DOHH2 (cell line): ENCODE measurements around the gene IGSF11.

Experiments
- H3F3A ChIP-seq: fragments of 200-600 bp; sonication (generic), shearing (Covaris generic); 2 replicates; pipeline ENCODE4 v1.6.0; 2016; ENCODE audit warnings: antibody characterized with exemption, mild to moderate bottlenecking; ENCODE audit not compliant: control insufficient read depth, insufficient read depth
- H3K27ac ChIP-seq: fragments of 200-600 bp; sonication (generic); 2 replicates; pipeline ENCODE4 v1.5.1; 2014; ENCODE audit warnings: low read depth, mild to moderate bottlenecking, low read length, moderate library complexity
- H3K27me3 ChIP-seq: fragments of 200-600 bp; sonication (generic); 2 replicates; pipeline ENCODE4 v1.6.1; 2014; ENCODE audit warnings: mild to moderate bottlenecking, low read length, mixed read lengths; ENCODE audit not compliant: control insufficient read depth
- H3K36me3 ChIP-seq: fragments of 200-600 bp; sonication (generic); 2 replicates; pipeline ENCODE4 v1.6.1; 2014; ENCODE audit warnings: mild to moderate bottlenecking, low read length, moderate library complexity, mixed read lengths; ENCODE audit not compliant: control insufficient read depth
- H3K4me1 ChIP-seq: fragments of 200-600 bp; sonication (generic); 2 replicates; pipeline ENCODE4 v1.6.1; 2014; ENCODE audit warnings: mild to moderate bottlenecking, low read length, mixed read lengths; ENCODE audit not compliant: control insufficient read depth
- H3K4me2 ChIP-seq: fragments of 200-600 bp; sonication (generic); 2 replicates; pipeline ENCODE4 v1.6.0; 2014; ENCODE audit warnings: mild to moderate bottlenecking, low read length, moderate library complexity
- H3K4me3 ChIP-seq: fragments of 200-600 bp; sonication (generic); 2 replicates; pipeline ENCODE4 v1.5.1; 2014; ENCODE audit warnings: mild to moderate bottlenecking, low read length, mixed read lengths
- H3K79me2 ChIP-seq: fragments of 200-600 bp; sonication (generic); 2 replicates; pipeline ENCODE4 v1.6.1; 2014; ENCODE audit warnings: mild to moderate bottlenecking, low read length, mixed read lengths; ENCODE audit not compliant: control insufficient read depth
- H3K9me2 ChIP-seq: fragments of 200-600 bp; sonication (generic); replicated peaks from 2 replicates; pipeline ENCODE4 v1.6.1; 2014; ENCODE audit warnings: mild to moderate bottlenecking, low read length, mixed read lengths; ENCODE audit not compliant: control insufficient read depth
- H3K9me3 ChIP-seq: fragments of 200-600 bp; sonication (generic); 2 replicates; pipeline ENCODE4 v1.6.1; 2014; ENCODE audit warnings: antibody characterized with exemption, low read length, mixed read lengths; ENCODE audit not compliant: control insufficient read depth, insufficient read depth
- H4K20me1 ChIP-seq: fragments of 200-600 bp; sonication (generic); 2 replicates; pipeline ENCODE4 v1.6.0; 2014; ENCODE audit warnings: low read depth, mild to moderate bottlenecking, antibody characterized with exemption, low read length, moderate library complexity; ENCODE audit not compliant: control insufficient read depth, insufficient read depth
- EZH2phosphoT487 ChIP-seq: fragments of 200-600 bp; sonication (generic); IDR thresholded peaks from 2 replicates; pipeline ENCODE4 v1.6.1; 2017; ENCODE audit warnings: borderline replicate concordance, mild to moderate bottlenecking, antibody characterized with exemption, low read length, moderate library complexity, mixed read lengths
- TF ChIP-seq, protein P1 (sequence below): fragments of 200-600 bp; sonication (generic); IDR thresholded peaks from one replicate; pipeline ENCODE4 v1.5.1; 2014; ENCODE audit warnings: antibody characterized with exemption, mild to moderate bottlenecking, low read depth, low read length; ENCODE audit not compliant: poor library complexity, severe bottlenecking

Gene IGSF11

GRCh38 chr3:118987477-118987876, 47.2 kb downstream of the IGSF11 start:
- Histone ChIP-seq H3K36me3 (no peaks in the 10 kb centered on the region), H3K9me3 (no peaks in the 10 kb centered on the region), H3K4me3 (no peak overlapping the region), H3K4me1 (no peaks in the 10 kb centered on the region), H3K4me2 (no peak overlapping the region), H4K20me1 (no peaks in the 10 kb centered on the region), H3K9me2 (no peaks in the 10 kb centered on the region), H3K27ac (no peak overlapping the region), H3K79me2 (no peaks in the 10 kb centered on the region), H3K27me3 (no peaks in the 10 kb centered on the region), H3F3A (no peaks in the 10 kb centered on the region)
- TF ChIP-seq, protein P1, sequence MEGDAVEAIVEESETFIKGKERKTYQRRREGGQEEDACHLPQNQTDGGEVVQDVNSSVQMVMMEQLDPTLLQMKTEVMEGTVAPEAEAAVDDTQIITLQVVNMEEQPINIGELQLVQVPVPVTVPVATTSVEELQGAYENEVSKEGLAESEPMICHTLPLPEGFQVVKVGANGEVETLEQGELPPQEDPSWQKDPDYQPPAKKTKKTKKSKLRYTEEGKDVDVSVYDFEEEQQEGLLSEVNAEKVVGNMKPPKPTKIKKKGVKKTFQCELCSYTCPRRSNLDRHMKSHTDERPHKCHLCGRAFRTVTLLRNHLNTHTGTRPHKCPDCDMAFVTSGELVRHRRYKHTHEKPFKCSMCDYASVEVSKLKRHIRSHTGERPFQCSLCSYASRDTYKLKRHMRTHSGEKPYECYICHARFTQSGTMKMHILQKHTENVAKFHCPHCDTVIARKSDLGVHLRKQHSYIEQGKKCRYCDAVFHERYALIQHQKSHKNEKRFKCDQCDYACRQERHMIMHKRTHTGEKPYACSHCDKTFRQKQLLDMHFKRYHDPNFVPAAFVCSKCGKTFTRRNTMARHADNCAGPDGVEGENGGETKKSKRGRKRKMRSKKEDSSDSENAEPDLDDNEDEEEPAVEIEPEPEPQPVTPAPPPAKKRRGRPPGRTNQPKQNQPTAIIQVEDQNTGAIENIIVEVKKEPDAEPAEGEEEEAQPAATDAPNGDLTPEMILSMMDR, result no peak
- TF ChIP-seq EZH2phosphoT487, result no peak

DNA sequence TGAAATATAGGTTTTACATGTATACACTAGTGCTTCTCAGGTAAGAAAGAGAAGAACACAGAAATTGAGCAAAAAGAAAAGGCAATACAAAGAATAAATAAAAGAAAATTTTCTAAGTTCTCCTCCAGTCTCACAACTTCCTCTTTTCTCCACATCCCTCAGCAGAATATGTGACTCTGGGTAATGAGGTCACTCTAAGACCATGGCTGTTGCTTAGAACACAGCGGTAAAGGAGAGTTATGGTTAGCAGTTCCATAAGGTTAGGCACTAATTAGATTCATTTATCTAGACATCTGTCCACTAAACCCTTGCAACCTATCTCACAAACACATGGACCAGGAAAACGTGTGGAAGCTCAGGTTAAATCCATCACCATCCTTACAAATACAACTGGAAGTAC, 47.9 kb downstream of the IGSF11 start:
- Histone ChIP-seq H3K4me1 (no peaks in the 10 kb centered on the region), H3K27me3 (no peaks in the 10 kb centered on the region), H3K79me2 (no peaks in the 10 kb centered on the region), H3K4me2 (no peak overlapping the region), H3K4me3 (no peak overlapping the region), H4K20me1 (no peaks in the 10 kb centered on the region), H3K36me3 (no peaks in the 10 kb centered on the region), H3K9me2 (no peaks in the 10 kb centered on the region), H3K9me3 (no peaks in the 10 kb centered on the region), H3F3A (no peaks in the 10 kb centered on the region), H3K27ac (no peak overlapping the region)
- TF ChIP-seq, protein P1, result no peak

DNA sequence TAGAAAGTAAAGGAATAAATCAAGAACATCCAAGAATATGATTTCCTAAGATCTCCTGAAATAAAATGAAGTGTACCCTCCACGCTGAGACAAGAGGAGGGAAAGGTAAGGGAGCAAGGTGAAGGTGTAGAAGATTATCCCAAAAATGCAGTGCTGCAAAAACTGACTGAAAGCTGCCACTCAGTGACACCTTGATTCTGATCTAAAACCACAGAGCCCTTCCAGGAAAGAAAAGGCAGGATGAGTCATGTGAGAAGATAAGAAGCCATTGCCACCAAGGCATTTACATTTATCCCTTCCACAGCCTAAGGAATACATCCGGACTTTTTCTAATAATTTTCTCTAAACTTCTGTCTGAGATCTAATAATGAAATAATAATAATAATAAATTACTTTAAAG, 49.9 kb downstream of the IGSF11 start:
- Histone ChIP-seq H3K27me3 (no peaks in the 10 kb centered on the region), H4K20me1 (no peaks in the 10 kb centered on the region), H3K9me2 (no peaks in the 10 kb centered on the region), H3F3A (no peaks in the 10 kb centered on the region), H3K9me3 (no peaks in the 10 kb centered on the region), H3K4me2 (no peak overlapping the region), H3K4me3 (no peak overlapping the region), H3K36me3 (no peaks in the 10 kb centered on the region), H3K4me1 (no peaks in the 10 kb centered on the region), H3K27ac (no peak overlapping the region), H3K79me2 (no peaks in the 10 kb centered on the region)
- TF ChIP-seq, protein P1, result no peak
- TF ChIP-seq EZH2phosphoT487, result no peak

DNA sequence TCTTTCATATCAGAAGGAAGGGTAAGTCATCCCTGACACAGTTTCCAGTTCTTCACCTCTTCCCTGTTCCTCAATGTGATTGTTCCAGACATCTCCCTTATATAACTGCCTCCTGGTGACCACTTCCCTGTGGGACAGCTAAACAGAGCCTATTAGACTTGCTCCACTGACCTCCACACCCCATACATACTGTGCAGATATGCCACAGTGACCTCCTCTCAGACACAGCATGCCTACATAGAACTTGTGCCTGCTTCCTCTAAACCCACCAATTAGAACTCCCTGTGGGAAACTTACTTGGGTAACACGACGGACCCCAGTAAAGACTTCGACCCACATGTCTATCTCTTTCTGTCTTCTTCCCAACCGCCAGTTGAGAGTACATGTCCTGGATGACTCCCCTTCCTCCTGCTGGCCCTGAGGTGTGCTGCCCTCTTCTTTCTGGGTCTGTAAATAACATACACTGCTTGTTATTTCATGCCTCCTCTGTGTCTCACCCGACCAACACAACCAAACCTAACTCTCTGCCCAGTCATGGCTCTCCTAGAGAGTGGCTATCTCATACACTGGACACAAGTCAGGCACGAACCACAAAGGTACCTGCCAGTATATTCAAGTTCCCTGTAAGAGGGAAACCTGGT, 53.0 kb downstream of the IGSF11 start:
- no peaks in the 10 kb centered on the region for H3K79me2 ChIP-seq
- H3K4me2 ChIP-seq, result no peak overlapping the region
- no peaks in the 10 kb centered on the region for H3K4me1 ChIP-seq
- no peaks in the 10 kb centered on the region for H3F3A ChIP-seq
- H3K36me3 ChIP-seq, result no peaks in the 10 kb centered on the region
- no peaks in the 10 kb centered on the region for H3K27me3 ChIP-seq
- no peak overlapping the region for H3K27ac ChIP-seq
- TF ChIP-seq, protein P1, result no peak
- TF ChIP-seq EZH2phosphoT487, result no peak
- H3K9me3 ChIP-seq, result no peaks in the 10 kb centered on the region
- H4K20me1 ChIP-seq, result no peaks in the 10 kb centered on the region
- no peaks in the 10 kb centered on the region for H3K9me2 ChIP-seq
- no peak overlapping the region for H3K4me3 ChIP-seq
